Activated CD8-positive, alpha-beta memory T cell treated with anti-CD3 and anti-CD28 coated beads for 36 hours (primary cell): ENCODE results near the gene HES2. TPM values are rescaled to one million over a fixed set of nuclear protein-coding genes. Genes with fewer than 3 reads are reported as not detected.

Source experiments
- CTCF ChIA-PET: fragments of 350-600 bp; sonication (Branson Sonifier 250); formaldehyde crosslinking; loops from one replicate; lab custom pipeline; 2021; ENCODE audit warnings: antibody characterized with exemption; lab: Charles Lee
- POLR2A ChIA-PET: fragments of 350-600 bp; sonication (Branson Sonifier 250); formaldehyde crosslinking; loops from one replicate; lab custom pipeline; 2021; ENCODE audit warnings: antibody characterized with exemption; lab: Charles Lee
- total RNA-seq, 2 experiments: library from RNA; stranded (reverse); gene quantifications; one replicate each; pipeline ENCODE4 v1.2.3, GENCODE V29; 2021

The HES2 gene
- total RNA-seq, 2 experiments from 2014 or later, result 0.15 TPM; not detected in 1

- POLR2A ChIA-PET, result no interaction called here
- CTCF ChIA-PET, result interaction anchor here (0.6 to 1.3 kb wide), 5 partner anchors 11 to 221 kb away, joined by 3 to 7 read pairs (median 5); no protein-coding TSS in a partner anchor
These were observed 5.9 kb upstream of the HES2 start for GRCh38 chr1:6425658-6426057.

GRCh38 chr1:6424619-6425593 lies 5.2 kb upstream of the HES2 start, which contains the start of gene ESPN:
ESPN (plus strand) TSS chr1:6424776; CDS start chr1:6424956, 180 bp downstream.
- ChIA-PET CTCF (interaction anchor here (0.6 to 1.3 kb wide), 2 partner anchors 13 to 25 kb away, joined by 3 to 7 read pairs; no protein-coding TSS in a partner anchor), POLR2A (no interaction called here)

GRCh38 chr1:6424000-6424565 lies 4.4 kb upstream of the HES2 start:
- ChIA-PET CTCF (interaction anchor here (0.9 to 5.2 kb wide), 21 partner anchors 9 to 194 kb away, joined by 3 to 59 read pairs (median 5); partner anchors contain the start of genes ICMT, NOL9, PLEKHG5 and TAS1R1), POLR2A (no interaction called here)

GRCh38 chr1:6423321-6423999 lies 3.7 kb upstream of the HES2 start:
- ChIA-PET CTCF (interaction anchor here (0.8 to 5.2 kb wide), 27 partner anchors 9 to 193 kb away, joined by 3 to 59 read pairs (median 4); partner anchors contain the start of genes ICMT, NOL9, PLEKHG5 and TAS1R1), POLR2A (no interaction called here)

GRCh38 chr1:6421266-6421665 lies 1.5 kb upstream of the HES2 start:
- POLR2A ChIA-PET, result no interaction called here

GRCh38 chr1:6420454-6421042 lies 829 bp upstream of the HES2 start:
- ChIA-PET CTCF (interaction anchor here (1.2 to 5.2 kb wide), 3 partner anchors 13 to 174 kb away, joined by 3 to 59 read pairs (median 7); no protein-coding TSS in a partner anchor), POLR2A (no interaction called here)

More at GRCh38 chr1:6421266-6421665, 1.5 kb upstream of the HES2 start:
- CTCF ChIA-PET, result interaction anchor here (1.2 to 5.2 kb wide), 3 partner anchors 14 to 175 kb away, joined by 3 to 59 read pairs (median 7); no protein-coding TSS in a partner anchor

GRCh38 chr1:6419397-6419803 lies 319 bp downstream of the HES2 start:
- ChIA-PET POLR2A (no interaction called here), CTCF (interaction anchor here (0.7 to 5.2 kb wide), 2 partner anchors 18 to 20 kb away, joined by 3 to 59 read pairs; no protein-coding TSS in a partner anchor)

- ChIA-PET CTCF (interaction anchor here (1.3 to 5.2 kb wide), 2 partner anchors 19 to 20 kb away, joined by 4 to 59 read pairs; no protein-coding TSS in a partner anchor), POLR2A (no interaction called here)
These were observed 887 bp downstream of the HES2 start for GRCh38 chr1:6418668-6419396.

GRCh38 chr1:6417961-6418667 lies 1.6 kb downstream of the HES2 start:
- ChIA-PET POLR2A (no interaction called here), CTCF (interaction anchor here (1.3 kb wide), 1 partner anchor 20 kb away, joined by 4 read pairs; no protein-coding TSS in a partner anchor)

- CTCF ChIA-PET, result interaction anchor here (2.0 kb wide), 1 partner anchor 170 kb away, joined by 8 read pairs; no protein-coding TSS in a partner anchor
- POLR2A ChIA-PET, result no interaction called here
These were observed 2.8 kb downstream of the HES2 start for GRCh38 chr1:6416906-6417305.

GRCh38 chr1:6416295-6416656 lies 3.4 kb downstream of the HES2 start:
- POLR2A ChIA-PET, result no interaction called here

GRCh38 chr1:6414881-6415626 lies 4.7 kb downstream of the HES2 start:
- ChIA-PET CTCF (interaction anchor here (0.6 to 2.0 kb wide), 10 partner anchors 8 to 168 kb away, joined by 3 to 12 read pairs (median 3); no protein-coding TSS in a partner anchor), POLR2A (interaction anchor here (0.5 kb wide), 1 partner anchor 201 kb away, joined by 6 read pairs; no protein-coding TSS in a partner anchor)

More at GRCh38 chr1:6416295-6416656, 3.4 kb downstream of the HES2 start:
- CTCF ChIA-PET, result interaction anchor here (2.0 kb wide), 1 partner anchor 169 kb away, joined by 8 read pairs; no protein-coding TSS in a partner anchor

- CTCF ChIA-PET, result interaction anchor here (0.6 to 1.9 kb wide), 10 partner anchors 9 to 172 kb away, joined by 3 to 12 read pairs (median 3); no protein-coding TSS in a partner anchor
- POLR2A ChIA-PET, result interaction anchor here (0.5 kb wide), 1 partner anchor 200 kb away, joined by 6 read pairs; no protein-coding TSS in a partner anchor
These were observed 5.3 kb downstream of the HES2 start for GRCh38 chr1:6414443-6414844.

GRCh38 chr1:6412896-6413295 lies 6.8 kb downstream of the HES2 start:
- ChIA-PET CTCF (interaction anchor here (0.6 to 1.3 kb wide), 4 partner anchors 20 to 228 kb away, joined by 3 to 4 read pairs (median 3); no protein-coding TSS in a partner anchor), POLR2A (no interaction called here)

- ChIA-PET CTCF (interaction anchor here (1.1 to 1.6 kb wide), 2 partner anchors 63 to 164 kb away, joined by 4 to 6 read pairs; no protein-coding TSS in a partner anchor), POLR2A (no interaction called here)
These were observed 9.3 kb downstream of the HES2 start for GRCh38 chr1:6410248-6410893.
